Motor neuron (in vitro differentiated cells): Measurements from ENCODE around the gene USP13. TPM values are rescaled to one million over a fixed set of nuclear protein-coding genes. Genes with fewer than 3 reads are reported as not detected.
"Not testable (repeated sequence)": the region's sequence is repeated elsewhere in the genome, so short reads cannot be mapped to it uniquely, and the experiment has no call there.

Source experiments
- ATAC-seq, 8 experiments: fragments of 200-7000 bp; cut with Tn5 transposase; replicated peaks in 6 of 8; 2 replicates each; pipeline ENCODE4 v1.8.0; 2021; ENCODE audit warnings: mild to moderate bottlenecking in 8 of 8, moderate library complexity in 8 of 8
- H3K27ac ChIP-seq, 2 donors: fragments of 250-450 bp; sonication (Bioruptor Pico); 2 replicates each; pipeline ENCODE4 v1.9.0; 2021; ENCODE audit warnings: antibody characterized with exemption in 2 of 2, mild to moderate bottlenecking in 2 of 2, moderate library complexity in 1 of 2
- H3K4me1 ChIP-seq, 2 donors: fragments of 250-450 bp; sonication (Bioruptor Pico); replicated peaks in 1 of 2; 2 replicates each; pipeline ENCODE4 v1.6.1; 2021; ENCODE audit warnings: antibody characterized with exemption in 2 of 2, mild to moderate bottlenecking in 2 of 2, moderate library complexity in 1 of 2
- H3K4me3 ChIP-seq, 5 donors: fragments of 250-450 bp; sonication (Bioruptor Pico); 2 replicates each; pipeline ENCODE4 v1.9.0; 2021; ENCODE audit warnings: antibody characterized with exemption in 5 of 5, mild to moderate bottlenecking in 5 of 5, moderate library complexity in 4 of 5
- WGBS, 10 experiments: fragments of 450-650 bp; shearing (Covaris generic); methylation state at CpG; one replicate each; pipeline ENCODE4 v1.0.0; 2022; 5-methylcytosine and 5-hydroxymethylcytosine counted together
- in situ Hi-C, 9 experiments: fragments of 400-800 bp; cut with MboI; loops; one replicate each; pipeline ENCODE4 v1.15.0; 2021; ENCODE audit warnings: low sequenced_read_pairs in 9 of 9, low pct_unique_long_range_greater_than_20kb in 2 of 9; ENCODE audit not compliant: unreplicated experiment in 9 of 9
- total RNA-seq, 8 experiments: library from RNA; unstranded; fragments of 300-600 nt; gene quantifications; 2 replicates each; pipeline versions ENCODE4 v1.2.3 to v1.2.4, GENCODE V29; 2022

The USP13 gene
- total RNA-seq, 8 experiments from 2014 or later, result 3.7 to 19.6 (median 7.1) TPM

GRCh38 chr3:179630753-179631451 lies 21.9 kb upstream of the USP13 start:
- 40 to 100% (median 88%) methylated on average over 1 to 3 of the region's 3 CpGs; no CpG with 5 or more reads in 1 of the 10 experiments for WGBS, 10 experiments

GRCh38 chr3:179640469-179640868 lies 12.4 kb upstream of the USP13 start:
- Histone ChIP-seq H3K4me3 (no peak overlapping the region), H3K4me1 (no peaks in the 10 kb centered on the region), H3K27ac (no peak overlapping the region)
- WGBS, 10 experiments, result 67 to 100% (median 93%) methylated on average over 1 of the region's 1 CpG; no CpG with 5 or more reads in 1 of the 10 experiments
- no peak for ATAC-seq
- in situ Hi-C loops, result no loop called here

More at GRCh38 chr3:179630753-179631451, 21.9 kb upstream of the USP13 start:
- Histone ChIP-seq H3K4me3 (no peak overlapping the region), H3K4me1 (no peaks in the 10 kb centered on the region), H3K27ac (no peak overlapping the region)
- in situ Hi-C loops, result no loop called here
- ATAC-seq, result no peak

- no peak overlapping the region for H3K27ac ChIP-seq
- WGBS, 10 experiments, result 29 to 80% (median 72%) methylated on average over 1 to 2 of the region's 3 CpGs; no CpG with 5 or more reads in 5 of the 10 experiments
- H3K4me1 ChIP-seq, result no peaks in the 10 kb centered on the region
- no peak for ATAC-seq
- in situ Hi-C loops, result no loop called here
- H3K4me3 ChIP-seq, result no peak overlapping the region
These were observed 10.0 kb upstream of the USP13 start for GRCh38 chr3:179642871-179643270.

GRCh38 chr3:179643837-179644236 lies 9.0 kb upstream of the USP13 start:
- H3K27ac ChIP-seq, in situ Hi-C loops, H3K4me1 ChIP-seq, ATAC-seq, H3K4me3 ChIP-seq: not testable (repeated sequence)
- 78 to 100% (median 96%) methylated on average over 1 to 7 of the region's 8 CpGs; no CpG with 5 or more reads in 1 of the 10 experiments for WGBS, 10 experiments

GRCh38 chr3:179646177-179646576 lies 6.7 kb upstream of the USP13 start:
- Histone ChIP-seq H3K4me1 (no peaks in the 10 kb centered on the region), H3K27ac (no peak overlapping the region), H3K4me3 (no peak overlapping the region)
- ATAC-seq, result no peak
- in situ Hi-C loops, result no loop called here
- WGBS, 10 experiments, result 10 to 100% (median 80%) methylated on average over 1 to 3 of the region's 3 CpGs

GRCh38 chr3:179651687-179652446 lies 973 bp upstream of the USP13 start:
- in situ Hi-C loops, result no loop called here
- H3K4me3 ChIP-seq, result peak overlapping the region; percentile 50 to 67 (median 61)
- WGBS, 10 experiments, result 38 to 93% (median 58%) methylated on average over 5 to 9 of the region's 11 CpGs
- ATAC-seq, result peak in 1 of 8 experiments; percentile 2
- no peak overlapping the region for H3K27ac ChIP-seq
- H3K4me1 ChIP-seq, result peaks cover 3 to 5% of the 10 kb centered on the region in 2 donors

GRCh38 chr3:179653096-179653797 lies 407 bp downstream of the USP13 start:
- Histone ChIP-seq H3K4me3 (peak overlapping the region; percentile 50 to 67 (median 61)), H3K27ac (peak overlapping the region; percentile 71 to 75), H3K4me1 (peaks cover 3 to 5% of the 10 kb centered on the region in 2 donors)
- ATAC-seq, result peak; percentile 55 to 75 (median 72)
- WGBS, 10 experiments, result 0 to 4% (median 0%) methylated on average over 1 to 8 of the region's 77 CpGs; no CpG with 5 or more reads in 6 of the 10 experiments
- in situ Hi-C loops, result no loop called here

GRCh38 chr3:179655236-179655635 lies 2.4 kb downstream of the USP13 start:
- peaks cover 3 to 5% of the 10 kb centered on the region in 2 donors for H3K4me1 ChIP-seq
- in situ Hi-C loops, result no loop called here
- 60 to 100% (median 93%) methylated on average over 1 to 2 of the region's 2 CpGs; no CpG with 5 or more reads in 3 of the 10 experiments for WGBS, 10 experiments
- peak overlapping the region in 1 of 5 donors; percentile 67 for H3K4me3 ChIP-seq
- no peak overlapping the region for H3K27ac ChIP-seq
- ATAC-seq, result no peak

- no peak for ATAC-seq
- in situ Hi-C loops, result no loop called here
- 76 to 100% (median 96%) methylated on average over 1 to 2 of the region's 2 CpGs; no CpG with 5 or more reads in 4 of the 10 experiments for WGBS, 10 experiments
- Histone ChIP-seq H3K4me3 (no peak overlapping the region), H3K4me1 (peaks cover 8% of the 10 kb centered on the region in 2 donors), H3K27ac (no peak overlapping the region)
These were observed 5.8 kb downstream of the USP13 start for GRCh38 chr3:179658606-179659005.

GRCh38 chr3:179660872-179661271 lies 8.0 kb downstream of the USP13 start:
- WGBS, 10 experiments, result 88 to 100% (median 95%) methylated on average over 1 to 3 of the region's 3 CpGs
- no peak overlapping the region for H3K27ac ChIP-seq
- H3K4me3 ChIP-seq, result no peak overlapping the region
- in situ Hi-C loops, result no loop called here
- no peak for ATAC-seq
- peaks cover 3 to 5% of the 10 kb centered on the region in 2 donors for H3K4me1 ChIP-seq

- H3K4me3 ChIP-seq, result no peak overlapping the region
- WGBS, 10 experiments, result 17 to 100% (median 80%) methylated on average over 1 to 4 of the region's 4 CpGs; no CpG with 5 or more reads in 3 of the 10 experiments
- H3K27ac ChIP-seq, result no peak overlapping the region
- ATAC-seq, result peak in 1 of 8 experiments; percentile 29
- peaks cover 3 to 5% of the 10 kb centered on the region in 2 donors for H3K4me1 ChIP-seq
- in situ Hi-C loops, result no loop called here
These were observed 8.9 kb downstream of the USP13 start for GRCh38 chr3:179661777-179662176.

GRCh38 chr3:179663093-179663492 lies 10.3 kb downstream of the USP13 start:
- WGBS, 10 experiments, result 86 to 100% (median 89%) methylated on average over 1 of the region's 1 CpG; no CpG with 5 or more reads in 7 of the 10 experiments
- Histone ChIP-seq H3K4me1 (peaks cover 3 to 5% of the 10 kb centered on the region in 2 donors), H3K4me3 (no peak overlapping the region), H3K27ac (no peak overlapping the region)
- no peak for ATAC-seq
- in situ Hi-C loops, result no loop called here

- 0 to 67% (median 43%) methylated on average over 1 of the region's 1 CpG; no CpG with 5 or more reads in 5 of the 10 experiments for WGBS, 10 experiments
- peak in 1 of 8 experiments; percentile 39 for ATAC-seq
- Histone ChIP-seq H3K4me3 (no peak overlapping the region), H3K27ac (no peak overlapping the region), H3K4me1 (peaks cover 3 to 5% of the 10 kb centered on the region in 2 donors)
- in situ Hi-C loops, result no loop called here
These were observed 13.2 kb downstream of the USP13 start for GRCh38 chr3:179666030-179666429.
